Measurements from ENCODE around the gene TSPYL2. TPM values are rescaled to one million over a fixed set of nuclear protein-coding genes. Genes with fewer than 3 reads are reported as not detected.

Gene TSPYL2
- total RNA-seq, 1 donor from 2014 or later: 49.7 TPM

GRCh38 chrX:53048169-53049126 is 33.7 kb upstream of the TSPYL2 start, which contains the start of gene GPR173:
GPR173 (plus strand) TSS chrX:53048789; CDS start chrX:53076622, 27,833 bp downstream.
- DNase-seq (no peak), ATAC-seq (ENCODE audit: low read depth) (peak; percentile 25)
- ChIA-PET POLR2A (interaction anchor here (0.8 kb wide), 1 partner anchor 33 kb away, joined by 3 read pairs; the partner anchor contains the start of gene TSPYL2), CTCF (no interaction called here)
- Mint-ChIP-seq H3K4me3 (peak within 1 kb of the TSS; percentile 48), H3K9me3 (no peaks in the 10 kb centered on the region), H3K36me3 (ENCODE audit: low read depth) (no peaks in the 10 kb centered on the region), H3K4me1 (peaks cover 3% of the 10 kb centered on the region), H3K27me3 (no peaks in the 10 kb centered on the region), H3K27ac (no peak within 1 kb of the TSS)
- intact Hi-C loops (cut with micrococcal nuclease): no loop called here
- TF ChIP-seq CTCF (IDR thresholded peaks at IDR 0.05): no peak

GRCh38 chrX:53049127-53049517 is 33.0 kb upstream of the TSPYL2 start:
- Mint-ChIP-seq H3K27ac (no peak overlapping the region), H3K27me3 (no peaks in the 10 kb centered on the region), H3K4me1 (peaks cover 3% of the 10 kb centered on the region), H3K4me3 (peak overlapping the region; percentile 2), H3K36me3 (ENCODE audit: low read depth) (no peaks in the 10 kb centered on the region), H3K9me3 (no peaks in the 10 kb centered on the region)
- DNase-seq (no peak), ATAC-seq (ENCODE audit: low read depth) (no peak)
- POLR2A ChIA-PET: no interaction called here
- CTCF ChIA-PET: no interaction called here
- no peak for TF ChIP-seq CTCF (IDR thresholded peaks at IDR 0.05)
- intact Hi-C loops (cut with micrococcal nuclease): no loop called here

- TF ChIP-seq CTCF (IDR thresholded peaks at IDR 0.05): no peak
- intact Hi-C loops (cut with micrococcal nuclease): no loop called here
- CTCF ChIA-PET: no interaction called here
- ATAC-seq (ENCODE audit: low read depth) (no peak), DNase-seq (no peak)
- Mint-ChIP-seq H3K27me3 (no peaks in the 10 kb centered on the region), H3K27ac (no peak overlapping the region), H3K9me3 (no peaks in the 10 kb centered on the region), H3K4me3 (no peak overlapping the region), H3K4me1 (peaks cover 3% of the 10 kb centered on the region), H3K36me3 (ENCODE audit: low read depth) (no peaks in the 10 kb centered on the region)
- POLR2A ChIA-PET: no interaction called here
These were observed 31.3 kb upstream of the TSPYL2 start for GRCh38 chrX:53050841-53051240.

- Mint-ChIP-seq H3K36me3 (ENCODE audit: low read depth) (no peaks in the 10 kb centered on the region), H3K4me1 (no peaks in the 10 kb centered on the region), H3K27ac (no peak overlapping the region), H3K9me3 (no peaks in the 10 kb centered on the region), H3K27me3 (no peaks in the 10 kb centered on the region), H3K4me3 (no peak overlapping the region)
- DNase-seq (no peak), ATAC-seq (ENCODE audit: low read depth) (no peak)
- intact Hi-C loops (cut with micrococcal nuclease): no loop called here
- ChIA-PET CTCF (no interaction called here), POLR2A (no interaction called here)
- TF ChIP-seq CTCF (IDR thresholded peaks at IDR 0.05): no peak
These were observed 26.8 kb upstream of the TSPYL2 start for GRCh38 chrX:53055244-53055849.

- no peaks in the 10 kb centered on the region for H3K27me3 Mint-ChIP-seq
- CTCF ChIA-PET: no interaction called here
- no peak for ATAC-seq (ENCODE audit: low read depth)
- H3K9me3 Mint-ChIP-seq: no peaks in the 10 kb centered on the region
- H3K4me1 Mint-ChIP-seq: no peaks in the 10 kb centered on the region
- intact Hi-C loops (cut with micrococcal nuclease): no loop called here
- POLR2A ChIA-PET: no interaction called here
- TF ChIP-seq CTCF (IDR thresholded peaks at IDR 0.05): no peak
- no peaks in the 10 kb centered on the region for H3K36me3 Mint-ChIP-seq (ENCODE audit: low read depth)
- no peak overlapping the region for H3K4me3 Mint-ChIP-seq
- no peak for DNase-seq
- H3K27ac Mint-ChIP-seq: no peak overlapping the region
These were observed 25.9 kb upstream of the TSPYL2 start for GRCh38 chrX:53056292-53056691.
